SK-N-DZ (cell line): ENCODE results near the gene HMG20A.

Experiments
- DNase-seq: peaks from one replicate; pipeline ENCODE4 v3.0.0-alpha.2; 2015; ENCODE audit warnings: low spot score

Gene HMG20A

GRCh38 chr15:77475898-77476297, 55.2 kb downstream of the HMG20A start:
- DNase-seq = no peak

GRCh38 chr15:77476995-77477394, 56.3 kb downstream of the HMG20A start:
- no peak for DNase-seq

- no peak for DNase-seq
Observed at GRCh38 chr15:77478051-77478450, 57.4 kb downstream of the HMG20A start.

- DNase-seq = no peak
Observed at GRCh38 chr15:77479015-77479414, 58.3 kb downstream of the HMG20A start.

GRCh38 chr15:77480859-77481633, 60.4 kb downstream of the HMG20A start:
- no peak for DNase-seq

GRCh38 chr15:77481670-77482069, 61.0 kb downstream of the HMG20A start:
- no peak for DNase-seq

GRCh38 chr15:77482570-77482969, 61.9 kb downstream of the HMG20A start:
- no peak for DNase-seq

- no peak for DNase-seq
Observed at GRCh38 chr15:77483425-77484140, 62.9 kb downstream of the HMG20A start.

- DNase-seq = no peak
Observed at GRCh38 chr15:77484994-77485393, 64.3 kb downstream of the HMG20A start.

- no peak for DNase-seq
Observed at GRCh38 chr15:77486542-77487468, 66.1 kb downstream of the HMG20A start.

GRCh38 chr15:77487469-77487842, 66.8 kb downstream of the HMG20A start:
- no peak for DNase-seq

GRCh38 chr15:77487888-77488287, 67.2 kb downstream of the HMG20A start:
- DNase-seq = no peak

- DNase-seq = no peak
Observed at GRCh38 chr15:77489647-77490046, 69.0 kb downstream of the HMG20A start.

GRCh38 chr15:77493324-77493907, 72.7 kb downstream of the HMG20A start:
- no peak for DNase-seq

GRCh38 chr15:77494073-77494867, 73.6 kb downstream of the HMG20A start:
- no peak for DNase-seq

GRCh38 chr15:77494964-77495363, 74.3 kb downstream of the HMG20A start:
- no peak for DNase-seq

- DNase-seq = no peak
Observed at GRCh38 chr15:77495838-77496596, 75.3 kb downstream of the HMG20A start.

GRCh38 chr15:77496715-77497109, 76.0 kb downstream of the HMG20A start:
- DNase-seq = peak; percentile 74

GRCh38 chr15:77497110-77497737, 76.5 kb downstream of the HMG20A start:
- DNase-seq = no peak

GRCh38 chr15:77497942-77498361, 77.3 kb downstream of the HMG20A start:
- peak; percentile 26 for DNase-seq
